Cerebellar nuclear complex (tissue), 1 donor: ENCODE data around the gene VPS29.
A peak's percentile ranks its signal among the peaks of the same experiment; 100 is the strongest.
"Not testable (repeated sequence)": the region's sequence is repeated elsewhere in the genome, so short reads cannot be mapped to it uniquely, and the experiment has no call there.

Experiments used
- DNase-seq, 2 experiments: peaks; one replicate each; lab custom pipeline; 2025; lab: John Stamatoyannopoulos, UW

Gene VPS29

DNA sequence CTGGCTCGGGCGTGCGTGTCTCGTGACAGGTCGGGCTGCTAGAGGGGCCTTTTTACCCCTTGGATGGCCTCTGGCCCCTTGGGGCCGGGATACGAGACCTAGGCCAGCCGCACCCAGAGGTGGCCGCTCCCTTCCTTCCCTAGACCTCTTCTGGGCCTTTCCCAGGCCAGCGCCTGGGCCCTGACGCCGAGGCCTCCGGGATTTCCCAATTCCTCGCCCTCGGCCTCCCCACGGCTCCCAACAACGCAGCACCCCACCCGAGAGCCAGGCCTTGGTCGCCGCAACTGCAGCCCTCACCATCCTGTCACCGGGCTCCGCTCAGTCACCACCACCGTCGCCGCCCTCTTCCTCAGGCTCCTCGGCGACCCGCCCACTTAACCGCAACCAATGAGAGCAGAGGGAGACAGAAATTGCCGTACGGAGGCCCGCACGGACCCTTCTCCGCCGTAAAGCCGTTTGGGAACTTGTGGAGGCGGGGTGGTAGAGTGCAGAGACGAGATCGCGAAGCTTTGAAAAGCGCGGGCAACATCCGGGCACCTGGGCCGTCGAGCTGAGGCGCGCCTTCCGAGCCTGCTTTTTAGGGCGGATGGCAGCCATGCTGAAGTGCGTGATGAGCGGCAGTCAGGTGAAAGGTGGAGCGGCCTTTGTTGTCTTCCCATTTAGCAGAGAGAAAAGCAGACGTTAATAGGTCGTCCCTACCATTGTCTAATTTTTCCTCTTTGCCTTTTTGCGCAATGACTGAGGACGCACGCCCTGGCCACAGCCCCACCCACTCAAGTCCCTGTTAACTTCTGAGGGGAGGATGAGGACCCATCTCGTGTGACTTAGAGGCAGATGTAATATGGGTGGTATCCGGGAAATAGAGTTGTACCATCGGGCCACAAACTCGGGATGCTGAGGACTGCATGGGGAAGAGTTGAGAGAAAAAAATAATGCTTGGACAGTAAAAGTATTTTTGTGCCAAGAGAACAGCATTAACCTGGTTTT, at the start of gene VPS29, which contains the start of gene RAD9B:
TSS of gene VPS29 (minus strand) at position 360 of the 987 bp plus-strand sequence. CDS start at position 300, 60 bp downstream.
TSS of gene RAD9B (plus strand) at position 580 of the 987 bp plus-strand sequence. CDS start at position 587, 7 bp downstream.
- peak; percentile 62 to 87 for DNase-seq

GRCh38 chr12:110550981-110551380, 49.1 kb upstream of the VPS29 start:
- DNase-seq = no peak

- no peak for DNase-seq
These were observed 47.8 kb upstream of the VPS29 start for GRCh38 chr12:110549716-110550115.

- DNase-seq = no peak
These were observed 46.8 kb upstream of the VPS29 start for GRCh38 chr12:110548678-110549077.

DNA sequence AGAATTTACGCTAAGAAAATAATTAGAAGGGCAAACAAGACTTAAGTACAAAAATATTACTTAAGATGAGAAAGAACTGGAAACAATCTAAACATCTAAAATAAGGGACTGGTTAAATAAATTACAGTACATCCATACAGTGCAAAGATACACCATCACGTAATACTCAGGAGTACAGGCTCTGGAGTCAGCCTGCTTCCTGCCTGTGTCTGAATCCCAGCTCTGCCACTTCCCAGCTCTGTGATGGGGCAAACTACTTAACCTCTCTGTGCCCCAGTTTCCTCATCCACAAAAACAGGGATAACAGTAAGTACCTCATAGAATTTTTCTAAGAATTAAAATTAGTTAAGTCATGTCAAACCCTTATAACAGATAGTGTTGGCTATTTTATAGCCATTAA, 45.2 kb upstream of the VPS29 start:
- DNase-seq = no peak

DNA sequence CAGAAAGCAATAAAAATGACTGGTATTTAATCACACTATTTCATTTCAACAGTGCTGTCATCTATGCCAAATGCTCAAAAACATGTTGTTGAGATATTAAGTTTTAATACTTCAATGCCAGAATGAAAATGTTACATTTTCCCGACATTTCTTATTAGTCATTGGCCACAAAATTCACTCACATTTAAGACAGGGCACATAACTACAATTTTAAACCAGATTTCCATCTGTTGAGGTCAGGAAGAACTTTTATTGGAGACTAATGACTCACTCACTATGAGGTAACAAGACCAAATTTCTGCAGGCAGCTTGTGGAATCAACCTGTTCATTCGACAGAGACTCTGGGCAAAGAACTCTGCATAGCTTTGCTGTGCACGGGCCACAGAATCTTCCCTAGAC, 44.4 kb upstream of the VPS29 start:
- DNase-seq = no peak

DNA sequence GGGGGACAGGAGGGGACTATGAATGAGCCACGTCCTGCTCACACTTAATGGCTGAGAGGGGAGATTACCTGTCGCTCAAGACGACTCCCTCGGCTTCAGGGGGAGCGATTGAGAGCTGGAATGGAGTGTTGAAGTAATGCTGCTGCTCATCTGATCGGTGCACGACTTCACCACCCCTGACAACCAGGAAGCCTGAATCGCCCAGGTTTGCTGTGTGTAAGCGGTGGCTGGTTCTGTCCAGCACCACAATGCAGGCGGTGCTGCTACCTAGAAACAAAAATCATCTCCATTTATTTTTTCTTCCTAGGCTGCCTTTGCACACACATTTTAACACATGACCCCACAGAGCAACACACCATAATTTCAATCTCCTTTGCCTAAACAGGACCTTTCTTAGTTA, 43.9 kb upstream of the VPS29 start:
- no peak for DNase-seq

DNA sequence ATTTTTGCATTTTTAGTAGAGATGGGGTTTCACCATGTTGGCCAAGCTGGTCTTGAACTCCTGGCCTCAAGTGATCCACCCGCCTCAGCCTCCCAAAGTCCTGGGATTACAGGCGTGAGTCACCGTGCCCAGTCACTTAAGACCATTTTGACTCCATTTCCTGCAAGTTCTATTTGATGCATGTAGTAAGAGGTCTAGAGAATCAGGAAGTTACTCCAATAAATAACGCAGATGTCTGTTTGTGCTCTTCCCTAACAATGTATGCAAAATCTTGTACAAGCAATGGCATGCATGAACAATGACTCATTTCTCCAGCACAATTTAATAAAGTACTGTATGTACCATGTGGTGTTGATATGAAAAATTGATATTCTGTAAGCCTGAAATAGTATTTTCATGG, 43.3 kb upstream of the VPS29 start:
- DNase-seq = not testable (repeated sequence)

GRCh38 chr12:110543965-110544364, 42.1 kb upstream of the VPS29 start:
- DNase-seq = no peak

DNA sequence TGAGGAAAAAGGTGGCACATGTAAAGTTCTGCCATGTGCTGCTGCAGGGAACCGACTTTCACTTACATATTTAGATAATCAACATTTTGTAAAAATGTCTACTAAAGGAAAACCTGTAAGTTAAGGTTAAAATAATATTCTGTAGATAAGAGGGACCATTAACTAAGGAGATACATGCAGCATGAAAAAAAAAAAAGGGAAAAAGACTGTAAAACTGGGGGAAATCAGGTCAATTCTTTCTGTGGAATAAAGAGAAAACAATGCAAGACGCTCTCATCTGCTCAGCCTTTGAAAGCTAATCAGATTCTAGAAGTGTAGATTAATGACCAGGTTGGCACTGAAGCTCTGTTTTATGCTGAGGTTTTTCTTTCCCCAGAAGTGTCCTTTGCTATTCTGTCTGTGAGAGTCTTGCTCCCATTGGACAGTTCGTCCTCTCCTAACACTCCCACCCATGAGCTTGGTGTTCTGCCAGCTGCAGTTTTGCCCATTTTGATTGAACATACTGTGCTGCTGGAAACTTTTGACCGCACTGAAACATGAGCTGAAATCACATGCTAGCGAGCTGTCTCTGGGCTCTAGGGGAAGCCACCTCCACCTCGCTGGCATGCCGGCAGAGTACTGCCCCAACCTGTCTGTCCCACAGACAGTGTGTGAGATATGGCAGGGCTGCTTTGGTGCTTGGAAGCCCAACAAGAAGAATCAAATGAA, 41.5 kb upstream of the VPS29 start:
- peak in 1 of 2 experiments; percentile 23 for DNase-seq

DNA sequence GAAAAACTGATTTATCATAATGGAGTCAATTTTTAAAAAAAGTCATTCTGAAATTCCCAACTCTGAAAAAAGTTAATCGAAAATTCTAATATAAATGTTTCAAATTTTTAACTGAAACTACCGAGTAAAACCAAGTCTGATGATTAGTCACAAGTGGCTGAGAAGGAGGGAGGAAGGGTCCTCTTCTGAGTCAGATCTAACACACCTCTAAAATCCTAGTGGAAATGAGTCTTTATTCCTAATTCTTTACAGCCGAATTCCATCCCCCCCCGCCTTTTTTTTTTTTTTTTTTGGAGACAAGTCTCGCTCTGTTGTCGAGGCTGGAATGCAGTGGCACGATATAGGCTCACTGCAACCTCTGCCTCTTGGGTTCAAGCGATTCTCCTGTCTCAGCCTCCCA, 38.1 kb upstream of the VPS29 start:
- DNase-seq = no peak

DNA sequence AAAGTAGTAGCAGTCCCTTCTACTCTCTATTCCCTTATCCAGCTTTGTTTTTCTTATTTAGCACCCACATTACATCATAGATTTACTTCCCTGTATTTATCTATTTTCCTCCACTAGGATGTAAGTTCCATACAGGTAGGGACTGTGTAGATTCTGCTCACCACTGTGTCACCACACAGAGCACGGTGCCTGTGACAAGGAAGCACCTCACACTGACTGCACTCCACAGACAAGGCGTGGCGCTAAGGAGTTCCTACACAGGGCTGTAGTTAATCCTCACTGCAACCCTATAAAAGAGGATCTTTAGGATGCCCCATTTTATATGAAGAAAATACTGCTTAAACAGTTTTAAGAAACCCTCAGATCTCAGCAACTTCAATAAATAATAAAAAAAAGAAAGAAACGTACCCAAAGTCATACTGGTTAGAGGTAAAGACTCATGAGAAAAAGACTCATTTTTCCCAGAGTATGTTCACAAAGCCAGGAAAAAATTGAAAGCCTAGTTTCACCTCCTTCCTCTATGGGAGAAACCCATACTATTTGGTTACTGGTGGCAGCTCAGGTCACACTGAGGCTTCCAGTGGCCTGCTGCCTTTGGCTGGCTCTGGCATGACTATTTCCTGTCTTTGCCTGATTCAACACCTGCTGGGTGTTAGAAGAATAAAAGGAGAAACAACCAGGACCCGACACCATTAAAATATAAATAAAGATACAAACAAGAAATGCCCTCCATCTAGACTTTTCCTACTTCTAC, 37.1 kb upstream of the VPS29 start:
- no peak for DNase-seq

DNA sequence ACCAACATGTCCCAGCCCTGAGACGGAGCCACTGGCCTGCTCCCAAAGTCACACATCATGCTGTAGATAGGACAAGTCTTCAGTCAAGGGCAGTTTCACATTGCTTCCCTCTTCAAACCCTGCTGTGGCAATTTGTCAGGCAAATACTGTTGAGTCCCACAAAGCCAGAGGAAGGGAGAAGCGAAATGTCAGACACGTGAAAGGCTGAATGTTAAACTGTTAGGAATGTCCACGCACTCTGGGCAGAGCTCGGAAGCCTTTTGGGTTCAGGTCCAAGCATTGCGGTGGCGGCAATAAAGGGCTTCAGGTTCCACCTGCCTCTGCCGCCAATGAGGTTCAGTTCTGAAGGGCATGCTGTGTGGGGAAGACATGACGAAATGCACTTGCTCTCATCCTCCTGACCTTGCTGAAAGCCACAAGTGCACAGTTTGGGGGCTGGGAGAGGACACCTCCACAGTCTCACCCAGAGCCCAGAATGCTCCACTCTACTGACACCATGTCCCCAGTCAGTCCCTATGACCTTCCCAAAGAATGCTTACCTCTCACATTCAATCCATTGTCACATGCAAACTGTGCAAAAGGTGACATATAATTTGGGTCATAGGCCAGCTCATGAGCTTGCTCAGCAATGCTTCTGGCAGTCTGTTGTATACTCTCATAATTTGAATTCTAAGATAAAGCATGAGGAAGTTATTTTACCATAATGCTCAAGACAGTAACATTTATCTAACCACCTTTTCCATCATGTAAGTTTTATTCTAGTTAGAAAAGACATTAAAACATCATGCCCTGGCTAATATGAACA, 35.9 kb upstream of the VPS29 start:
- DNase-seq = no peak

DNA sequence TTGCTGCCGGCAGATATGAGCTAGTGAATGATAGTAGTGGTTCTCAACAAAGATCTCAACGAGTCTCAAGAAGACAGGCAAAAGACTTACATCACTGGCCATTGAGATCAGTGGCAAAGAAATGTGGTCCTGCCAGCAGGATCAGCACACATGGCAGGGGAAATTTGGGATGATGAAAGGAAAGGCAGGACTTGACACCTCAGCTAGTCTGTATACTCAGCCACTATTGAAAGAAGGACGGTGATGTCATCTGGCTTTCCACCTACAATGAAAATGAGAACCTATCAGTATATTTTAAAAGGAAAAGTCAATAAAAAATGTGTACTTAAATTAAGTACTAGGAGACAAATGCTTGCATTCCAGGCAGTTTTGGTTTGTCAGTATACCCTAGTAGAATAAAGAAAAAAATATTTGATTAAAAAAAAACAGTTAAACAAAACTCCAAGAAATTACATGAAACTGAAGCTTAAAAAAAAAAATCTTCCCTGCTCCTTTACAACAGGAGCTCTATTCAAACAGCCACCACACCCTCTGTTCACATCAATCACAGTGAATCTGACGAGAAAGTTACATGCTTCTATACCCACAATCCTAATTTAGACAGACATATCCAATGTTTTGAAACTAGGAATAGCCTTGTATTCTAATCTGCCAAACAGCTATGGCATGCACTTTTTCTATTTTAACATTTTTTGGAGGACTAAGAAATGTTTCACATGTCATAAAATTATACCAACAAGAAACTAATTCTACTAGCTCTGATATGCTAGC, 35.1 kb upstream of the VPS29 start:
- no peak for DNase-seq

DNA sequence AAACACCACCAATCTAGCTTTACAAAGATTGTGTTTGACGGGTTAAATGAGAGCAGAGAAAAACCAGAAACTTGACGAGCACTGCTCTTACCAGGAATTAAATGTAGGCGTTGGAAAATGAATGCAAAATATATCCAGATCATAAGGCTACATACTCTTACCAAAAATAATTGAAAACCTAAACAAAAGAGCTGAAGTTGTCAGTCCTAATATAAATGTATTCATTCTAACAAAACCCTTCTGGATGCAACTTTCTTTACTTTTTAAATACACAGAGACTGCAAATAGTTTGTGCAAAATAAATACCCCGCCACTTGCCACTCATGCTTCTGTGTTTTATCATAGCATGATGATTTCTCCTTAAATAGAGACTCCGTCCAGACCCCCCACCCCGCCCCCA, 32.9 kb upstream of the VPS29 start:
- DNase-seq = no peak

DNA sequence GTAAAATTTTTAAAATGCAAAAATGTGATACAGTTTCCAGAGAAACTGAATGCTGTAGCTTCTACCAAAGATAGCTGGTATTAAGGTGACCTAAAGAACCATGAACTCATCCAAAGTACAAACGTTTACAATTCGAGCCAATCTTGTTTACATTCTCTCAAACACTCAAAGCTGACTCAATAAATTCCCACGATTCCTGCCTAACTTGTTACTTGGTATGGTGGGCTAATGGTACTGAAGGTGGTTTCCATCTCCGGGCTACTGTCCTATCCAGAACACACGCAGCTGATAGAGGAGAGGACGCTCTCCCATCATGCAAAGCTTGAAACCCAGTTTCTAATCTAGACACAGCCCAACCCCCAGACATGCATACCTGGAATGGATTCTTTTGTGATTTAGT, 31.7 kb upstream of the VPS29 start:
- no peak for DNase-seq

GRCh38 chr12:110532644-110533043, 30.7 kb upstream of the VPS29 start:
- no peak for DNase-seq

- no peak for DNase-seq
These were observed 29.9 kb upstream of the VPS29 start for GRCh38 chr12:110531741-110532333.

GRCh38 chr12:110530511-110530910, 28.6 kb upstream of the VPS29 start:
- no peak for DNase-seq

DNA sequence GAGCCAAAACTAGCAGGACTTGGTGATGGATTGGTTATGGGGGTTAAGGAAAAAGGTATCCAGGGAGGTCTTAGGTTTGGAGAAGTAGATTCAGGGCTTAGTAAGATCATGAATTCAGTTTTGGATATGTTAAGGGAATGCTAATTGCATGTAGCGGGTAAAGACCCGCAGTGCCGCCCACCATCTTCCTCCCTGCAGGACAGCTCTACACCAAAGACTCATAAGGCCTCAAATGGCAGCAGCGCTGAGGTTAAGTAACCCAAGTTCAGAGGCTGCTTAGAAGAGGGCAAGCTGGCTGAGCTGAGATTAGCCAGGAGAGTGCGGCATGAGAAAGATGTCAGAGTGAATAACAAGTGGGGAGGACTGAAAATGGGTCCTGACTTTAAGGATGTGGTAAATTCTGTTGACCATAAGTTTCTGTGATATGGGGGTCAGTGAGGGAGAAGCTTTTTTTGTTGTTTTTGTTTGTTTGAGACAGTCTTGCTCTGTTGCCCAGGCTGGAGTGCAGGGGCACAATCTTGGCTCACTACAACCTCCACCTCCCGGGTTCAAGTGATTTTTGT, 26.4 kb upstream of the VPS29 start:
- no peak for DNase-seq
